GM23338 (cell line): ENCODE measurements around the gene CLPX.
A peak's percentile ranks its signal among the peaks of the same experiment; 100 is the strongest.

ENCODE experiments used
- CREB1 ChIP-seq: fragments of 250-450 bp; sonication (Bioruptor Pico); IDR thresholded peaks from 2 replicates; pipeline ENCODE4 v1.5.0; 2020; ENCODE audit warnings: low read depth, mild to moderate bottlenecking, moderate library complexity
- EZH2 ChIP-seq: fragments of 200-600 bp; sonication (generic); IDR thresholded peaks from one replicate; pipeline ENCODE4 v1.8.0; 2017; ENCODE audit warnings: antibody characterized with exemption, mild to moderate bottlenecking, low read depth; ENCODE audit not compliant: unreplicated experiment
- EZH2phosphoT487 ChIP-seq: fragments of 200-600 bp; sonication (generic); IDR thresholded peaks from one replicate; pipeline ENCODE4 v1.8.1; 2018; ENCODE audit warnings: antibody characterized with exemption; ENCODE audit not compliant: unreplicated experiment
- JUNB ChIP-seq: IDR thresholded peaks from one replicate; pipeline ENCODE4 v1.6.1; 2016; ENCODE audit warnings: antibody characterized with exemption; ENCODE audit not compliant: unreplicated experiment
- NANOG ChIP-seq: IDR thresholded peaks from 2 replicates; pipeline ENCODE4 v1.6.1; 2016; ENCODE audit warnings: antibody characterized with exemption, borderline replicate concordance
- POLR2AphosphoS5 ChIP-seq: IDR thresholded peaks from 2 replicates; pipeline ENCODE4 v1.6.1; 2016; ENCODE audit warnings: antibody characterized with exemption, low read depth
- REST ChIP-seq: IDR thresholded peaks from one replicate; pipeline ENCODE4 v1.6.1; 2018; ENCODE audit warnings: antibody characterized with exemption; ENCODE audit not compliant: unreplicated experiment
- STAT1 ChIP-seq: IDR thresholded peaks from one replicate; pipeline ENCODE4 v1.6.1; 2016; ENCODE audit warnings: antibody characterized with exemption; ENCODE audit not compliant: unreplicated experiment
- ZNF114 ChIP-seq: fragments of 250-450 bp; sonication (Bioruptor Pico); IDR thresholded peaks from 2 replicates; pipeline ENCODE4 v1.5.0; 2020; ENCODE audit warnings: mild to moderate bottlenecking, moderate library complexity
- ZNF331 ChIP-seq: fragments of 250-450 bp; sonication (Bioruptor Pico); IDR thresholded peaks from 2 replicates; pipeline ENCODE4 v1.5.0; 2020; ENCODE audit warnings: low read depth, mild to moderate bottlenecking, moderate library complexity
- TF ChIP-seq, protein P1 (sequence below), 2 experiments: fragments of 200-600 bp in 1 of 2; sonication (generic) in 1 of 2; conservative IDR thresholded peaks; 2 replicates each; pipeline versions ENCODE4 v1.5.1 to v1.6.1; 2016 to 2017; ENCODE audit warnings: antibody characterized with exemption in 2 of 2, low read depth in 2 of 2, mild to moderate bottlenecking in 2 of 2, moderate library complexity in 1 of 2
- TF ChIP-seq, protein P2 (sequence below): IDR thresholded peaks from 2 replicates; pipeline ENCODE4 v1.6.1; 2016; ENCODE audit warnings: antibody characterized with exemption
- TF ChIP-seq, protein P3 (sequence below): fragments of 250-450 bp; sonication (Bioruptor Pico); IDR thresholded peaks from 2 replicates; pipeline ENCODE4 v1.5.0; 2020; ENCODE audit warnings: mild to moderate bottlenecking, moderate library complexity

DNA sequence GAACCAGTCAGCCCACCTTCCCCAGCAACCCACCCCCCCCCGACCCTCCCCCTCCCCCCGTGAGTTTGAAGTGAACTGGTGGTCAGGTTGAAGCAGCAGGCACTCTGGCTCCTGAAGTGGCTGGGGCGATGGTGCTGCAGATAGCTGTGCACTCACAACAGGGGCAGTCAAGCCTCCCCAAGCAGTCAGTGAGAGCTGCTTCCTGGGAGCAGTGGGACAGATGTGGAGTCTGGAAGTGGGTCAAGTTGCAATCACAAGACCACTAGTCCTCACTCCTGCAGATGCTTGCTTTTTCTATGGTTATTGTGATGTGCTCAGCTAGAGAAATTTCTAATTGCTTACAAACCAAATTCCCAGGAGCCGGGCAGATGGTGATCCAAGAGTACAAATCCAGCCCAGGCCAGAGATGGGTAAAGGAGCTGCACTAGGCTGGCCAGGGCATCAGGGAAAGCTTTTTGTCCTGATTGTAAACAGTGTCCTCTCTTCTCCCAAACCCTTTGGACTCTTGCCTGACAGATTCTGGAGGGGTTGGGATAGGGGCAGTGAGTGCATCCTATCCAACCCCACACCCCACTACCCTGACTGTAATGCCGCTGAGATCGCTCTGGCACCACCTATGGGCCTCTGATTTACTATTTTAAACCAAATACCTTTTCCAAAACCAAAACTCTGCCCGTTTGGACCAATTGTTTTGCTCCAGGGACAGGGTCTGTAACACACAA, 9.8 kb upstream of the CLPX start:
- TF ChIP-seq EZH2, result no peak
- TF ChIP-seq, protein P1, sequence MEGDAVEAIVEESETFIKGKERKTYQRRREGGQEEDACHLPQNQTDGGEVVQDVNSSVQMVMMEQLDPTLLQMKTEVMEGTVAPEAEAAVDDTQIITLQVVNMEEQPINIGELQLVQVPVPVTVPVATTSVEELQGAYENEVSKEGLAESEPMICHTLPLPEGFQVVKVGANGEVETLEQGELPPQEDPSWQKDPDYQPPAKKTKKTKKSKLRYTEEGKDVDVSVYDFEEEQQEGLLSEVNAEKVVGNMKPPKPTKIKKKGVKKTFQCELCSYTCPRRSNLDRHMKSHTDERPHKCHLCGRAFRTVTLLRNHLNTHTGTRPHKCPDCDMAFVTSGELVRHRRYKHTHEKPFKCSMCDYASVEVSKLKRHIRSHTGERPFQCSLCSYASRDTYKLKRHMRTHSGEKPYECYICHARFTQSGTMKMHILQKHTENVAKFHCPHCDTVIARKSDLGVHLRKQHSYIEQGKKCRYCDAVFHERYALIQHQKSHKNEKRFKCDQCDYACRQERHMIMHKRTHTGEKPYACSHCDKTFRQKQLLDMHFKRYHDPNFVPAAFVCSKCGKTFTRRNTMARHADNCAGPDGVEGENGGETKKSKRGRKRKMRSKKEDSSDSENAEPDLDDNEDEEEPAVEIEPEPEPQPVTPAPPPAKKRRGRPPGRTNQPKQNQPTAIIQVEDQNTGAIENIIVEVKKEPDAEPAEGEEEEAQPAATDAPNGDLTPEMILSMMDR (conservative IDR thresholded peaks at IDR 0.05; ENCODE audit: low read depth in 2 of 2), result peak; percentile 18 to 32; a peak in 3 of 4 replicates
- no peak for TF ChIP-seq POLR2AphosphoS5
- TF ChIP-seq EZH2phosphoT487, result no peak
- no peak for TF ChIP-seq REST
- no peak for TF ChIP-seq CREB1 (CRISPR knock-in tag)
- TF ChIP-seq ZNF114, result no peak
- TF ChIP-seq JUNB, result no peak
- no peak for TF ChIP-seq ZNF331 (CRISPR knock-in tag)
- no peak for TF ChIP-seq STAT1
- TF ChIP-seq, protein P2, sequence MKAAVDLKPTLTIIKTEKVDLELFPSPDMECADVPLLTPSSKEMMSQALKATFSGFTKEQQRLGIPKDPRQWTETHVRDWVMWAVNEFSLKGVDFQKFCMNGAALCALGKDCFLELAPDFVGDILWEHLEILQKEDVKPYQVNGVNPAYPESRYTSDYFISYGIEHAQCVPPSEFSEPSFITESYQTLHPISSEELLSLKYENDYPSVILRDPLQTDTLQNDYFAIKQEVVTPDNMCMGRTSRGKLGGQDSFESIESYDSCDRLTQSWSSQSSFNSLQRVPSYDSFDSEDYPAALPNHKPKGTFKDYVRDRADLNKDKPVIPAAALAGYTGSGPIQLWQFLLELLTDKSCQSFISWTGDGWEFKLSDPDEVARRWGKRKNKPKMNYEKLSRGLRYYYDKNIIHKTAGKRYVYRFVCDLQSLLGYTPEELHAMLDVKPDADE, result no peak
- TF ChIP-seq NANOG, result no peak
- TF ChIP-seq, protein P3, sequence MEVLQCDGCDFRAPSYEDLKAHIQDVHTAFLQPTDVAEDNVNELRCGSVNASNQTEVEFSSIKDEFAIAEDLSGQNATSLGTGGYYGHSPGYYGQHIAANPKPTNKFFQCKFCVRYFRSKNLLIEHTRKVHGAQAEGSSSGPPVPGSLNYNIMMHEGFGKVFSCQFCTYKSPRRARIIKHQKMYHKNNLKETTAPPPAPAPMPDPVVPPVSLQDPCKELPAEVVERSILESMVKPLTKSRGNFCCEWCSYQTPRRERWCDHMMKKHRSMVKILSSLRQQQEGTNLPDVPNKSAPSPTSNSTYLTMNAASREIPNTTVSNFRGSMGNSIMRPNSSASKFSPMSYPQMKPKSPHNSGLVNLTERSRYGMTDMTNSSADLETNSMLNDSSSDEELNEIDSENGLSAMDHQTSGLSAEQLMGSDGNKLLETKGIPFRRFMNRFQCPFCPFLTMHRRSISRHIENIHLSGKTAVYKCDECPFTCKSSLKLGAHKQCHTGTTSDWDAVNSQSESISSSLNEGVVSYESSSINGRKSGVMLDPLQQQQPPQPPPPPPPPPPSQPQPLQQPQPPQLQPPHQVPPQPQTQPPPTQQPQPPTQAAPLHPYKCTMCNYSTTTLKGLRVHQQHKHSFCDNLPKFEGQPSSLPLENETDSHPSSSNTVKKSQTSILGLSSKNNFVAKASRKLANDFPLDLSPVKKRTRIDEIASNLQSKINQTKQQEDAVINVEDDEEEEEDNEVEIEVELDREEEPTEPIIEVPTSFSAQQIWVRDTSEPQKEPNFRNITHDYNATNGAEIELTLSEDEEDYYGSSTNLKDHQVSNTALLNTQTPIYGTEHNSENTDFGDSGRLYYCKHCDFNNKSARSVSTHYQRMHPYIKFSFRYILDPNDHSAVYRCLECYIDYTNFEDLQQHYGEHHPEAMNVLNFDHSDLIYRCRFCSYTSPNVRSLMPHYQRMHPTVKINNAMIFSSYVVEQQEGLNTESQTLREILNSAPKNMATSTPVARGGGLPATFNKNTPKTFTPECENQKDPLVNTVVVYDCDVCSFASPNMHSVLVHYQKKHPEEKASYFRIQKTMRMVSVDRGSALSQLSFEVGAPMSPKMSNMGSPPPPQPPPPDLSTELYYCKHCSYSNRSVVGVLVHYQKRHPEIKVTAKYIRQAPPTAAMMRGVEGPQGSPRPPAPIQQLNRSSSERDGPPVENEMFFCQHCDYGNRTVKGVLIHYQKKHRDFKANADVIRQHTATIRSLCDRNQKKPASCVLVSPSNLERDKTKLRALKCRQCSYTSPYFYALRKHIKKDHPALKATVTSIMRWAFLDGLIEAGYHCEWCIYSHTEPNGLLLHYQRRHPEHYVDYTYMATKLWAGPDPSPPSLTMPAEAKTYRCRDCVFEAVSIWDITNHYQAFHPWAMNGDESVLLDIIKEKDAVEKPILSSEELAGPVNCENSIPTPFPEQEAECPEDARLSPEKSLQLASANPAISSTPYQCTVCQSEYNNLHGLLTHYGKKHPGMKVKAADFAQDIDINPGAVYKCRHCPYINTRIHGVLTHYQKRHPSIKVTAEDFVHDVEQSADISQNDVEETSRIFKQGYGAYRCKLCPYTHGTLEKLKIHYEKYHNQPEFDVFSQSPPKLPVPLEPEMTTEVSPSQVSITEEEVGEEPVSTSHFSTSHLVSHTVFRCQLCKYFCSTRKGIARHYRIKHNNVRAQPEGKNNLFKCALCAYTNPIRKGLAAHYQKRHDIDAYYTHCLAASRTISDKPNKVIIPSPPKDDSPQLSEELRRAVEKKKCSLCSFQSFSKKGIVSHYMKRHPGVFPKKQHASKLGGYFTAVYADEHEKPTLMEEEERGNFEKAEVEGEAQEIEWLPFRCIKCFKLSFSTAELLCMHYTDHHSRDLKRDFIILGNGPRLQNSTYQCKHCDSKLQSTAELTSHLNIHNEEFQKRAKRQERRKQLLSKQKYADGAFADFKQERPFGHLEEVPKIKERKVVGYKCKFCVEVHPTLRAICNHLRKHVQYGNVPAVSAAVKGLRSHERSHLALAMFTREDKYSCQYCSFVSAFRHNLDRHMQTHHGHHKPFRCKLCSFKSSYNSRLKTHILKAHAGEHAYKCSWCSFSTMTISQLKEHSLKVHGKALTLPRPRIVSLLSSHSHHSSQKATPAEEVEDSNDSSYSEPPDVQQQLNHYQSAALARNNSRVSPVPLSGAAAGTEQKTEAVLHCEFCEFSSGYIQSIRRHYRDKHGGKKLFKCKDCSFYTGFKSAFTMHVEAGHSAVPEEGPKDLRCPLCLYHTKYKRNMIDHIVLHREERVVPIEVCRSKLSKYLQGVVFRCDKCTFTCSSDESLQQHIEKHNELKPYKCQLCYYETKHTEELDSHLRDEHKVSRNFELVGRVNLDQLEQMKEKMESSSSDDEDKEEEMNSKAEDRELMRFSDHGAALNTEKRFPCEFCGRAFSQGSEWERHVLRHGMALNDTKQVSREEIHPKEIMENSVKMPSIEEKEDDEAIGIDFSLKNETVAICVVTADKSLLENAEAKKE, result no peak
